Epithelial cell of prostate (primary cell): ENCODE data around the gene DTHD1.
A peak's percentile ranks its signal among the peaks of the same experiment; 100 is the strongest.

Experiments
- DNase-seq: peaks from one replicate; pipeline ENCODE4 v3.0.0-alpha.2; 2011; ENCODE audit warnings: low read depth, low spot score
- H3K27ac ChIP-seq: fragments of 450-650 bp; 2 replicates; pipeline ENCODE4 v1.5.1; 2017; ENCODE audit warnings: mild to moderate bottlenecking

DTHD1 gene

DNA sequence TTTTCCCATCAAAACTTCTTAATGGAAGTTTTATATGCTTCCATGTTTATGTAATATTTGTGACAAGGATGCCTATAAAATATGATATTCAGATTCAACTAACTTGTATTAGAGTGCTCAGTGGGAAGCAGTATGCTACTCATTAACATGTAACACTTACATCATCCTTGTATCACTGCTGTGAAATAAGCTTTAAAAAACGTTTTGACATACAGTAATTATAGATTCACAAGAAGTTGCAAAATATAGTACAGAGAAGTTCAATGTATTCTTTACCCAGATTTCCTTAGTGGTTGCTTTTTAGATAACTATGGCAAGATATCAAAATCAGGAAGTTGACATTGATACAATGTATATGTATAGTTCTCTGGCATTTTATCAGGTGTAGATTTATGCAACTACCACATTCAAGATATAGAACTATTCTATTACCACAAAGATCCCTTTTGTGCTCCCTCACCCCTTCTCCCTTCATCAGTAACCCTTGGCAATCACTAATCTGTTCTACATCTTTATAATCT lies 56.3 kb downstream of the DTHD1 start:
- no peak for DNase-seq
- H3K27ac ChIP-seq, result no peak overlapping the region

GRCh38 chr4:36338973-36339372 lies 57.6 kb downstream of the DTHD1 start:
- no peak for DNase-seq
- no peak overlapping the region for H3K27ac ChIP-seq

DNA sequence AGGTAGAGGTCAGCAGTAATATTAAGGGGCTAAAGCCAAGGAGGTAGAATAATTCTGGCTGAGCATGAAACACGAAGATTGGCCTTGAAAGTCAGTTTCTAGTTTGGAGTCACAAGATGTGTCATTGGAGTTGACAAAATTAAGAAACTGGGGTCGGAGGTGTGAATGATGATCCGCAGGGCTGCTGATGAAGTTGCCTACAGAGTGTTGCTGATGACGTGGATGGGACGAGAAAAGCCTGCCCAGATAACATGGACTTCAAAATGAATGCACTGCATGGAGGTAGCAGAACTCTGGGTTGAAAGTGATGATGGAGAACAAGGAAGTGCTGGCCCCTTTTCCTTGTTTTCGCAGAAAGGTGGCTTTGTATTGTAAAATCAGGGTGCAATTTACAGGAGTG lies 60.5 kb downstream of the DTHD1 start:
- no peak for DNase-seq
- no peak overlapping the region for H3K27ac ChIP-seq

DNA sequence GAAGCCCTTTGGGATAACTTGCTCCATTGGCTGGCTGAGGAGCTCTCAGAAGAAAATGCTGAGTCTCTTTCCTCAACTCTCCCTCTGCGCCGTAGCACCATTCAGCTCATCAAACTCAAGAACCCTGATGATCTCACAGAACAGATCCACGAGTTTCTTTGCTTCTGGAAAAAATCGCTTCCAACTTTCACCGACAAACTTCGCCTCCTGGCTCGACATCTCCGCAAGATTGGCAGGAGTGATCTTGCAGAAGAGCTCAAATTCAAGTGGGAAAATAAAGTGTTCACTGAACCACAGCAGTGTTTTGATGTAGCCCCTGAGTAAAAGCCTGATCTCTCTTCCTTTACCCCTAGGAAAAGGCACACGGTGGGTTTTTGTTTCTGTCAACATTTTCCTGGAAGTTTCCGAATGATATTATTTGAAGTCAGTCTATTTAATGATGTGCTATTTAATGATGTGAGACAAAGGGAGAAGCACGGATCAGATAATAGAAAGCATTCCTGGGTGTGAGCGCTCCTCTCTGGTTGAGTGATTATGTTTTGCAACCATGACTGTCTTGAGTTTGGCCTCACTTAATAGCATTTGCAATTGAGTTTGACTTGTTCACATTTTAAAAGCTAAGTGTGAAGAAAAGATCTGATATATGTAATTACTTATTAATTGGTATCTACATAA lies 62.2 kb downstream of the DTHD1 start:
- no peak for DNase-seq
- no peak overlapping the region for H3K27ac ChIP-seq

GRCh38 chr4:36348403-36348938 lies 67.1 kb downstream of the DTHD1 start:
- no peak overlapping the region for H3K27ac ChIP-seq
- DNase-seq, result no peak

GRCh38 chr4:36349938-36350549 lies 68.6 kb downstream of the DTHD1 start:
- no peak for DNase-seq
- no peak overlapping the region for H3K27ac ChIP-seq

- no peak overlapping the region for H3K27ac ChIP-seq
- DNase-seq, result no peak
Observed at GRCh38 chr4:36351082-36351666, 69.8 kb downstream of the DTHD1 start.

DNA sequence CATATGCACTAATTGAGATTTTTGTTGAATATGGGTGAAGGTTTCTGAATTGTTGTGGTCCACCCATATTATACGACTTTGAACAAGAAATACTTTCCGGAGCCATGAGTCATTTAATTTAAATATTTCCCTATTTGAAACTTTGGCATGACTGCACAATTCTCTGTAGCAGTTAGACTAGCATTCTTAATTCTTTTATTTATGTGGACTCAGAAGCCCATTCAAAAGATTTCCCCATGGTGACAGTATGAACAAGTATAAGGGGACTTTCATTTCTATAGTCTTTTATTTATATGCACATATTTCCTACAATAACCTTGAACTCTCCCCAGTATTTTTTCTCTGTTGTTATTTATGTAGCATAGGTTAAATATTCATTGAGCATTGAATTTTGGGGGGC lies 72.6 kb downstream of the DTHD1 start:
- no peak for DNase-seq

GRCh38 chr4:36358173-36358572 lies 76.8 kb downstream of the DTHD1 start:
- DNase-seq, result no peak
- H3K27ac ChIP-seq, result no peak overlapping the region

More for the DNA sequence above, 72.6 kb downstream of the DTHD1 start:
- no peak overlapping the region for H3K27ac ChIP-seq

DNA sequence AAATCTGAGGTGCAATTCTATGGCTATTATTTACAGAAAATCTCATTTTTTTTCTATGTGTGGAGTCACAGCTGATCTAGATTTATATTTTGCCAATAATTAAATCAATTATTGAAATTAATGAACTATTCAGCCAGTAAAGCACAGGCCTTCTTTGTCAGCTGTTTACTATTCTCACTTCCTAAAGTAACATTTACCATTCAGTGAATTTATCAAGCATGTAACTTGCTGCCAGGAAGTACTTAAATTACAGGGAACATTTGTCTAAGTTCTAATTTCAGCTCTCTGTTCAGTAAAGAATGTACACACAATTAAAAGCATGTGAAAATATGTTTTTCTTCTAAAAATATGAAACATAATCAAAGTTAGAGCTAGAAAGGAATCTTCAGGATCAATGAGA lies 79.3 kb downstream of the DTHD1 start:
- no peak for DNase-seq
- no peak overlapping the region for H3K27ac ChIP-seq

- H3K27ac ChIP-seq, result no peak overlapping the region
- DNase-seq, result no peak
Observed at GRCh38 chr4:36363024-36363423, 81.6 kb downstream of the DTHD1 start.

DNA sequence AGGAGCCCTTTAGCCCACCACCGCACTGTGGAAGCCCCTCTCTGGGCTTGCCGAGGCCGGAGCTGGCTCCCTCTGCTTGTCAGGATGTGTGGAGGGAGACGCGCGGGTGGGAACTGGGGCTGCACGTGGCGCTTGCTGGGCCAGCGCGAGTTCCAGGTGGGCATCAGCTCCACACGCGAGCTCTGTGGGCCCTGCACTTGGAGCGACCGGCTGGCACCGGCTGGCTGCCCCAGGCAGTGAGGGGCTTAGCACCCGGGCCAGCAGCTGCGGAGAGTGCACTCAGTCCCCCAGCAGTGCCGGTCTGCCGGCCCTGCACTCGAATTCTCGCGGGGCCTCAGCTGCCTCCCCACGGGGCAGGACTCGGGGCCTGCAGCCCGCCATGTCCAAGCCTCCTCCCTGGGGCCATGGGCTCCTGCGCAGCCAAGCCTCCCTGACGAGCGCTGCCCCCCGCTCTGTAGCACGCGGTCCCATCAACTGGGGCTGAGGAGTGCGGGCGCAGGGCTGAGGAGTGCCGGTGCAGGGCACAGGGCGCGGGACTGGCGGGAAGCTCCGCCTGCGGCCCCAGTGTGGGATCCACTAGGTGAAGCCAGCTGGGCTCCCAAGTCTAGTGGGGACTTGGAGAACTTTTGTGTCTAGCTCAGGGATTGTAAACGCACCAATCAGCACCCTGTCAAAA lies 93.6 kb downstream of the DTHD1 start:
- no peak for DNase-seq

GRCh38 chr4:36385951-36386571 lies 104.6 kb downstream of the DTHD1 start:
- DNase-seq, result no peak
- no peak overlapping the region for H3K27ac ChIP-seq

More for the DNA sequence above, 93.6 kb downstream of the DTHD1 start:
- H3K27ac ChIP-seq, result no peak overlapping the region

DNA sequence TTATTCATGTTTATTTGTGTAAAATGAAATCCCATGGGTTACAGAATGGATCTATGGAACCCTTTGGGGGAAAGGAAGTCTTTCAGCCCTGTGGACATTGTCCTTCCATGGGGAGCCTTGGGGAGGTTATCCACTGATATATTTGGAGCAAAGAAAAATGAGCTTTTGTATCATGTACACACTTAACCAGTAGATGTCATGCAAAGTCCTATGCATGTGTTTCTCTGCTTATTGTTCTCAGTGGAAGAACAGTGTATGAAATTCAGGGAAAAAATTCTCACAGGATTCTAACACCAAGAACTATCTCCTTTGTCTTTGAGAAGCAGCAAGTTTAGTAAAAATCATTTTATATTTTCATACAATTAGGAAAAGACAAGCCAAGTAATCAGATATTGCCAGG lies 105.3 kb downstream of the DTHD1 start:
- no peak overlapping the region for H3K27ac ChIP-seq
- no peak for DNase-seq

DNA sequence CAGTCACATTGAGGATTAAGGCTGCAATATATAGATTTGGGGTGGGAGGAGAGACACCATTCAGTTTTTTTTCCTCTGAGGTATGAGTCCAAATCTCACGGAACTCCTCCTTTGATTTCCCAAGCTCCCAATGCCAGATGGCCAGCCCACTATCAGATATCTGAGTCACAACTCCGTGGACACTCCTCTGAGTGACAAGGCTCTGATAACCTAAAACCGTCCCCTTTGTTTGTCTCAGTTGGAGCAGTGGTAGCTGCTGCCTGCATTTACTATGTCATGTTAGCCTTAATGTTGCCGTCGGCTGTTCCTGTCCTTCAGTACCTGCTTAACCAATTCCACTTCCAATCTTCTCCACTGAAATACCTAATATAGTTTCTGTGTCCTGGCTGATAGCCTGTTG lies 107.3 kb downstream of the DTHD1 start:
- no peak for DNase-seq
- H3K27ac ChIP-seq, result no peak overlapping the region

GRCh38 chr4:36391411-36391810 lies 110.0 kb downstream of the DTHD1 start:
- no peak for DNase-seq
- no peak overlapping the region for H3K27ac ChIP-seq

- peak; percentile 52 for DNase-seq
- H3K27ac ChIP-seq, result no peak overlapping the region
Observed at GRCh38 chr4:36392024-36392423, 110.6 kb downstream of the DTHD1 start.

GRCh38 chr4:36392916-36393315 lies 111.5 kb downstream of the DTHD1 start:
- no peak overlapping the region for H3K27ac ChIP-seq
- DNase-seq, result no peak
